Mesenchymal stem cell (in vitro differentiated cells and primary cell): Measurements from ENCODE around the gene ADGRA3.

Experiments used
- DNase-seq: peaks from one replicate; pipeline ENCODE4 v3.0.0-alpha.2; 2013
- H2AFZ ChIP-seq: one replicate; pipeline ENCODE4 v1.6.1; 2013; ENCODE audit warnings: low read depth, mild to moderate bottlenecking, control low read depth, inconsistent platforms, low read length, moderate library complexity
- H2AK5ac ChIP-seq: 2 replicates; pipeline ENCODE4 v1.6.1; 2013; ENCODE audit warnings: low read length, moderate library complexity, mild to moderate bottlenecking, inconsistent platforms; ENCODE audit not compliant: severe bottlenecking
- H2BK120ac ChIP-seq: one replicate; pipeline ENCODE4 v1.6.1; 2013; ENCODE audit warnings: low read depth, mild to moderate bottlenecking, inconsistent platforms, low read length, moderate library complexity
- H2BK12ac ChIP-seq, 2 experiments: one replicate each; pipeline ENCODE4 v1.6.1; 2013; ENCODE audit warnings: inconsistent platforms in 2 of 2, low read length in 2 of 2, mild to moderate bottlenecking in 2 of 2, moderate library complexity in 2 of 2, control low read depth in 1 of 2
- H2BK15ac ChIP-seq: one replicate; pipeline ENCODE4 v1.6.1; 2013; ENCODE audit warnings: mild to moderate bottlenecking, low read depth, inconsistent platforms; ENCODE audit not compliant: poor library complexity, severe bottlenecking
- H2BK5ac ChIP-seq: 2 replicates; pipeline ENCODE4 v1.6.1; 2013; ENCODE audit warnings: low read depth, mild to moderate bottlenecking, low read length, control low read depth, inconsistent platforms; ENCODE audit not compliant: poor library complexity, severe bottlenecking
- H3K14ac ChIP-seq, 2 experiments: one replicate each; pipeline ENCODE4 v1.6.1; 2013; ENCODE audit warnings: inconsistent platforms in 2 of 2, low read length in 2 of 2, control low read depth in 1 of 2, mild to moderate bottlenecking in 1 of 2, moderate library complexity in 1 of 2
- H3K18ac ChIP-seq, 2 experiments: one replicate each; pipeline ENCODE4 v1.6.1; 2013; ENCODE audit warnings: inconsistent platforms in 2 of 2, low read length in 2 of 2, control low read depth in 1 of 2, low read depth in 1 of 2, mild to moderate bottlenecking in 1 of 2
- H3K23ac ChIP-seq, 2 experiments: one replicate each; pipeline ENCODE4 v1.6.1; 2013; ENCODE audit warnings: inconsistent platforms in 2 of 2, low read length in 2 of 2, mild to moderate bottlenecking in 2 of 2, moderate library complexity in 2 of 2, control low read depth in 1 of 2
- H3K27ac ChIP-seq: 2 replicates; pipeline ENCODE4 v1.5.1; 2013; ENCODE audit warnings: mild to moderate bottlenecking, moderate library complexity, low read length, control low read depth, inconsistent platforms; ENCODE audit not compliant: poor library complexity, severe bottlenecking
- H3K27me3 ChIP-seq, 2 experiments: 2 replicates each; pipeline versions ENCODE4 v1.6.1 to v1.7.0; 2013; ENCODE audit warnings: low read length in 2 of 2, mild to moderate bottlenecking in 2 of 2, moderate library complexity in 2 of 2, control low read depth in 1 of 2, inconsistent platforms in 1 of 2; ENCODE audit not compliant: control insufficient read depth in 1 of 2, insufficient read depth in 1 of 2
- H3K36me3 ChIP-seq, 2 experiments: 2 replicates each; pipeline versions ENCODE4 v1.6.1 to v1.7.0; 2013; ENCODE audit warnings: low read length in 2 of 2, control low read depth in 1 of 2, inconsistent platforms in 1 of 2, low read depth in 1 of 2, mild to moderate bottlenecking in 1 of 2; ENCODE audit not compliant: insufficient read depth in 2 of 2, control insufficient read depth in 1 of 2
- H3K4ac ChIP-seq, 2 experiments: one replicate each; pipeline ENCODE4 v1.6.1; 2013; ENCODE audit warnings: inconsistent platforms in 2 of 2, low read length in 2 of 2, mild to moderate bottlenecking in 2 of 2, moderate library complexity in 2 of 2, control low read depth in 1 of 2, low read depth in 1 of 2
- H3K4me1 ChIP-seq: 2 replicates; pipeline ENCODE4 v1.6.1; 2013; ENCODE audit warnings: low read depth, low read length, control low read depth; ENCODE audit not compliant: control insufficient read depth, insufficient read depth
- H3K4me2 ChIP-seq: 2 replicates; pipeline ENCODE4 v1.6.1; 2013; ENCODE audit warnings: low read length, mild to moderate bottlenecking, inconsistent platforms; ENCODE audit not compliant: poor library complexity, severe bottlenecking
- H3K4me3 ChIP-seq, 2 experiments: 2 replicates each; pipeline versions ENCODE4 v1.5.1 to v1.7.0; 2013; ENCODE audit warnings: low read length in 2 of 2, mild to moderate bottlenecking in 2 of 2, control low read depth in 1 of 2, low read depth in 1 of 2; ENCODE audit not compliant: insufficient read depth in 1 of 2
- H3K79me1 ChIP-seq: replicated peaks from 2 replicates; pipeline ENCODE4 v1.6.1; 2013; ENCODE audit warnings: mild to moderate bottlenecking, control low read depth, low read length, inconsistent platforms; ENCODE audit not compliant: poor library complexity, severe bottlenecking
- H3K9ac ChIP-seq: 2 replicates; pipeline ENCODE4 v1.7.0; 2013; ENCODE audit warnings: mild to moderate bottlenecking, low read length, moderate library complexity
- H3K9me3 ChIP-seq: 2 replicates; pipeline ENCODE4 v1.7.0; 2013; ENCODE audit warnings: mild to moderate bottlenecking, low read length; ENCODE audit not compliant: control insufficient read depth
- H4K8ac ChIP-seq: one replicate; pipeline ENCODE4 v1.6.1; 2013; ENCODE audit warnings: inconsistent platforms, mild to moderate bottlenecking, low read length, moderate library complexity
- H4K91ac ChIP-seq: one replicate; pipeline ENCODE4 v1.6.1; 2013; ENCODE audit warnings: mild to moderate bottlenecking, low read length, inconsistent platforms
- WGBS: methylation state at CpG from one replicate; pipeline ENCODE4 v1.1.7; 2013; ENCODE audit warnings: mixed read lengths; 5-methylcytosine and 5-hydroxymethylcytosine counted together

Gene ADGRA3

DNA sequence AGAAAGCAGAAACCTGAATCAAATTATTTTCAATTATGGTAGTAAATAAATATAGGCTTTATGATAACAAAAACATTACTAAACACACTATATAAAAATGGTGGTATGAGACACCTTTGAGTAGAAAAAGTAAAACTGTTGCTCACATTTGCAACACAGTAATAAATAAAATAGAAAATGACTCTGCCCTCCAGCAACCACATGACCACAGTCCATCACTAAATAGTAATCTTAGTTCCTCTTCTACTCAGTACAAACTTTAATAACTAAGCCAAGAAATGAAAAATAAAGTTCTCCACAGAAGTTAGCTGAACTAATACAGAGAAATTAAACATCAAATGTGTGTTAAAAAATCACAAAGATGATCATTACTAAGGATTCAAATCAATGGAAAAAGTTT, 108.5 kb downstream of the ADGRA3 start:
- H4K8ac ChIP-seq: no peak overlapping the region
- no peak overlapping the region for H2AK5ac ChIP-seq
- H3K79me1 ChIP-seq: no peaks in the 10 kb centered on the region
- no peak overlapping the region for H2BK5ac ChIP-seq
- no peak overlapping the region for H3K4ac ChIP-seq
- H2BK12ac ChIP-seq: no peak overlapping the region
- H2BK120ac ChIP-seq: no peak overlapping the region
- no peak overlapping the region for H3K4me3 ChIP-seq
- no peak overlapping the region for H3K14ac ChIP-seq
- no peaks in the 10 kb centered on the region for H3K4me1 ChIP-seq
- H3K27me3 ChIP-seq: no peaks in the 10 kb centered on the region
- no peak overlapping the region for H4K91ac ChIP-seq
- no peak overlapping the region for H3K9ac ChIP-seq
- H3K4me2 ChIP-seq: no peak overlapping the region
- no peaks in the 10 kb centered on the region for H3K9me3 ChIP-seq
- H2BK15ac ChIP-seq: no peak overlapping the region
- no peak overlapping the region for H2AFZ ChIP-seq
- H3K27ac ChIP-seq: no peak overlapping the region
- no peak for DNase-seq
- no peak overlapping the region for H3K23ac ChIP-seq
- H3K18ac ChIP-seq: no peak overlapping the region
- no peaks in the 10 kb centered on the region for H3K36me3 ChIP-seq

DNA sequence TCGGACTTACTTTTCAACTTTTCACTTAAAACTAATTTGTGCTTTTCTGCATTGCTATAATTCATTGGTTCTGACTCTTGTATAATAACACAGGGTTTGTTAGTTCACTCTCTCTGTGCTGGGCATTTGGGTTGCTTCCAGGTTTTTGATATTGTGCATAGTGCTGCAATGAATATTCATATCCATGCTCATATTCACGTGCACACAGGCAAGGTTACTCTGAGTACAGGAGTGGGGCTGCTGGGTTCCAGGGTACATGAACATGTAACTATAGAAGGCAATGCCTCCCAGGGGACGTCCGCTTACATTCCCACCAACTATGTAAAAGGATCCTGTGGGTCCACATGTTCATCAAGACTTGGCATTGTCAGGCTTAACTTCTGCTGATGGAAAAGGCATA, 117.2 kb downstream of the ADGRA3 start:
- Histone ChIP-seq H2BK12ac (no peak overlapping the region), H3K27me3 (no peaks in the 10 kb centered on the region), H4K8ac (no peak overlapping the region), H3K9me3 (no peaks in the 10 kb centered on the region), H3K36me3 (peaks cover 5 to 17% of the 10 kb centered on the region in 2 experiments), H3K9ac (no peak overlapping the region), H2AK5ac (no peak overlapping the region), H3K4me3 (no peak overlapping the region), H2BK5ac (no peak overlapping the region), H3K4me2 (no peak overlapping the region), H2AFZ (no peak overlapping the region), H4K91ac (no peak overlapping the region), H3K18ac (no peak overlapping the region), H3K4me1 (no peaks in the 10 kb centered on the region), H2BK15ac (no peak overlapping the region), H3K4ac (no peak overlapping the region), H3K27ac (no peak overlapping the region), H3K79me1 (no peaks in the 10 kb centered on the region), H2BK120ac (no peak overlapping the region), H3K23ac (no peak overlapping the region), H3K14ac (no peak overlapping the region)
- WGBS: 88% methylated on average over 3 of the region's 4 CpGs
- DNase-seq: no peak

DNA sequence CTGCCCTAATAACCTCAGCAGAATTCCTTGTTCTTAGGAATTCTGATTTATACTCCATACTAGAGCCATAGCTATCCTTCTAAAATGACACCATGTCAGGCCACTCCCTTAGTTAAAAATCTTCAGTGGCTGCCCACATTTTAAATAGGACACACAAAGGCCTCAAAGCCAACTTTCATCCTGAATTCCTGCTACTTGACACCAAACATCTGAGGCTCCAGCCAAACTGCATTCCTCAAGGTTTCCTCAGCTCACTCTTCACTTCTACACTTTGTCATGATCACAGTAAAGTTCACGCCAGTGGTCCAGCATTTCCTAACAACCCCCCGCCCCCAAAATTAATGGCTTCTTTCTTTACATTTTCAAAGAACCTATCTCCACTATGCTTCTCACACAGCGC, 124.3 kb downstream of the ADGRA3 start:
- no peak overlapping the region for H2BK5ac ChIP-seq
- no peak overlapping the region for H4K8ac ChIP-seq
- H3K4me3 ChIP-seq: no peak overlapping the region
- H3K4ac ChIP-seq: no peak overlapping the region
- no peak overlapping the region for H2AK5ac ChIP-seq
- no peak overlapping the region for H2BK15ac ChIP-seq
- H3K27ac ChIP-seq: no peak overlapping the region
- peaks cover 7 to 11% of the 10 kb centered on the region in 2 experiments for H3K36me3 ChIP-seq
- no peak overlapping the region for H4K91ac ChIP-seq
- H3K27me3 ChIP-seq: no peaks in the 10 kb centered on the region
- no peak overlapping the region for H3K4me2 ChIP-seq
- H3K9me3 ChIP-seq: no peaks in the 10 kb centered on the region
- H2BK120ac ChIP-seq: no peak overlapping the region
- H3K79me1 ChIP-seq: peaks cover 2% of the 10 kb centered on the region
- H2BK12ac ChIP-seq: no peak overlapping the region
- no peak for DNase-seq
- WGBS: 85% methylated on average over 3 of the region's 3 CpGs
- no peak overlapping the region for H3K23ac ChIP-seq
- no peak overlapping the region for H2AFZ ChIP-seq
- H3K9ac ChIP-seq: no peak overlapping the region
- H3K18ac ChIP-seq: no peak overlapping the region
- peaks cover 2% of the 10 kb centered on the region for H3K4me1 ChIP-seq
- no peak overlapping the region for H3K14ac ChIP-seq

DNA sequence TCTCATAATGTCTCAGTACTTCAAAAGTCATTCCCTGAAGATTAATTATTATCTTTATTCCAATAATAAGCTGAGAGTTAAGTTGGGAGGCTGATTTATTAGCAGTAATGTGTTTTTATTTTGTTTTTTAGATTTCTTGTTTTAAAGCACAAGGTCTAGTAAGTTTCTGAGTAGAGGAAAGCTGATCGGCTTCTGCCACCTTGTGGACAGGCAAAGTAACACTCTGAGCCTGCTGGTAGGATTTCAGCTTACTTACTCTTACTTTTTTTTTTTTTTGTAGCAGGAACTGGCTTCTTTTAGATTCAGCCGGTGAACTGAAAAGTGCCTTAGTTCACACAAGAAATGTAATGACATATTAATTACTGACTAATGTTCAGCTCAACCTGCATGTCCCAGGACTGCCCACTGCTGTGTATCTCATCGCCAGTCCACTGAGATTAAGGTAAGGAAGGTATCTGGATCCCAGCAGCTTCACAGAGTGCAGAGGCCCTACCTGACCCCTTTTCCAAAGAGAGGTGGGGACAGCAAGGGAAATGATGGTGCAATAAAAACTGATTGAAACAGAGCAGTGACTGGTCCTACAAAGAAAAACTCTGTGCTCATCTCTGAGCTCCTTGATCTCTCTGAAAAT, 126.5 kb downstream of the ADGRA3 start:
- 50% methylated on average over 2 of the region's 3 CpGs for WGBS
- Histone ChIP-seq H3K4ac (no peak overlapping the region), H3K4me3 (no peak overlapping the region), H3K36me3 (peaks cover 7 to 11% of the 10 kb centered on the region in 2 experiments), H3K27ac (no peak overlapping the region), H2AK5ac (peak overlapping the region; percentile 31), H2BK5ac (no peak overlapping the region), H3K4me2 (no peak overlapping the region), H2BK15ac (no peak overlapping the region), H3K14ac (no peak overlapping the region), H3K27me3 (no peaks in the 10 kb centered on the region), H4K8ac (no peak overlapping the region), H2BK120ac (no peak overlapping the region), H3K4me1 (peaks cover 2% of the 10 kb centered on the region), H3K9me3 (no peaks in the 10 kb centered on the region), H3K18ac (no peak overlapping the region), H2BK12ac (peak overlapping the region in 1 of 2 experiments; percentile 31), H2AFZ (no peak overlapping the region), H4K91ac (no peak overlapping the region), H3K23ac (no peak overlapping the region), H3K79me1 (peaks cover 2% of the 10 kb centered on the region), H3K9ac (no peak overlapping the region)
- DNase-seq: peak; percentile 80
